SK-N-SH (cell line): Measurements from ENCODE around the gene ZNF564. TPM values are rescaled to one million over a fixed set of nuclear protein-coding genes. Genes with fewer than 3 reads are reported as not detected.

Experiments
- CTCF ChIA-PET: fragments of 300-600, 350-600 bp; formaldehyde crosslinking; extraction: SDS; loops from one replicate; lab custom pipeline; 2021; lab: Yijun Ruan, JAX
- POLR2A ChIA-PET: fragments of 350-600 bp; sonication (Branson Sonifier 250); formaldehyde crosslinking; extraction: SDS; loops from one replicate; lab custom pipeline; 2020; ENCODE audit warnings: antibody characterized with exemption, inconsistent platforms; lab: Yijun Ruan, JAX
- DNase-seq: peaks from one replicate; pipeline ENCODE4 v3.0.0; 2012
- H2AFZ ChIP-seq: fragments of 200-600 bp; sonication (generic); 2 replicates; pipeline ENCODE4 v1.8.1; 2016; ENCODE audit warnings: antibody characterized with exemption, mild to moderate bottlenecking, low read depth
- H3F3A ChIP-seq: fragments of 200-600 bp; sonication (generic); replicated peaks from 2 replicates; pipeline ENCODE3; 2016; ENCODE audit warnings: antibody characterized with exemption, mild to moderate bottlenecking; ENCODE audit not compliant: insufficient read depth
- H3K27ac ChIP-seq, 2 experiments: fragments of 200-500 bp in 1 of 2; fragments of 200-600 bp in 1 of 2; sonication (Bioruptor generic) in 1 of 2; sonication (generic), shearing (Covaris generic) in 1 of 2; 2 replicates each; pipeline versions ENCODE4 v1.5.1 to v1.6.1; 2014 to 2016; ENCODE audit warnings: low read depth in 2 of 2, inconsistent platforms in 1 of 2, low read length in 1 of 2, mild to moderate bottlenecking in 1 of 2, mixed read lengths in 1 of 2
- H3K27me3 ChIP-seq: fragments of 200-600 bp; sonication (generic), shearing (Covaris generic); 2 replicates; pipeline ENCODE4 v1.6.1; 2016; ENCODE audit warnings: mixed run types; ENCODE audit not compliant: insufficient read depth
- H3K36me3 ChIP-seq, 2 experiments: fragments of 200-500 bp in 1 of 2; fragments of 200-600 bp in 1 of 2; sonication (Bioruptor generic) in 1 of 2; sonication (generic) in 1 of 2; replicated peaks in 1 of 2; 2 replicates each; pipeline versions ENCODE3 to v1.5.1; 2014 to 2016; ENCODE audit warnings: low read length in 1 of 2, mild to moderate bottlenecking in 1 of 2; ENCODE audit not compliant: insufficient read depth in 2 of 2, control insufficient read depth in 1 of 2
- H3K4me1 ChIP-seq, 2 experiments: fragments of 200-500 bp in 1 of 2; fragments of 200-600 bp in 1 of 2; sonication (Bioruptor generic) in 1 of 2; sonication (generic), shearing (Covaris generic) in 1 of 2; 2 replicates each; pipeline versions ENCODE4 v1.5.1 to v1.6.1; 2014 to 2016; ENCODE audit warnings: low read depth in 1 of 2, low read length in 1 of 2, mixed run types in 1 of 2; ENCODE audit not compliant: insufficient read depth in 2 of 2, control insufficient read depth in 1 of 2
- H3K4me2 ChIP-seq: fragments of 200-600 bp; sonication (generic), shearing (Covaris generic); 2 replicates; pipeline ENCODE4 v1.6.1; 2017; ENCODE audit warnings: mixed run types
- H3K4me3 ChIP-seq, 2 experiments: fragments of 200-500 bp in 1 of 2; fragments of 200-600 bp in 1 of 2; sonication (Bioruptor generic) in 1 of 2; sonication (generic), shearing (Covaris generic) in 1 of 2; 2 replicates each; pipeline versions ENCODE4 v1.5.1 to v1.8.1; 2014 to 2016; ENCODE audit warnings: low read depth in 2 of 2, inconsistent platforms in 1 of 2, low read length in 1 of 2, mild to moderate bottlenecking in 1 of 2, mixed read lengths in 1 of 2, moderate library complexity in 1 of 2
- H3K79me2 ChIP-seq: fragments of 200-600 bp; sonication (generic); 2 replicates; pipeline ENCODE4 v1.8.1; 2017; ENCODE audit warnings: mild to moderate bottlenecking; ENCODE audit not compliant: insufficient read depth
- H3K9ac ChIP-seq: fragments of 200-600 bp; sonication (generic); 2 replicates; pipeline ENCODE4 v1.6.1; 2017; ENCODE audit warnings: mixed run types
- H3K9me2 ChIP-seq: fragments of 200-600 bp; sonication (generic); 2 replicates; pipeline ENCODE4 v1.6.1; 2017; ENCODE audit warnings: mixed run types
- H3K9me3 ChIP-seq: fragments of 200-600 bp; sonication (generic); 2 replicates; pipeline ENCODE4 v1.6.1; 2017; ENCODE audit warnings: mixed run types, mild to moderate bottlenecking, moderate library complexity
- H4K20me1 ChIP-seq: fragments of 200-600 bp; sonication (generic); 2 replicates; pipeline ENCODE4 v1.6.1; 2017; ENCODE audit warnings: mild to moderate bottlenecking, mixed run types; ENCODE audit not compliant: insufficient read depth
- CTCF ChIP-seq: fragments of 200-600 bp; sonication (generic); IDR thresholded peaks from 2 replicates; pipeline ENCODE4 v1.6.1; 2017; ENCODE audit warnings: antibody characterized with exemption, mild to moderate bottlenecking, moderate library complexity
- ELF1 ChIP-seq: IDR thresholded peaks from 2 replicates; pipeline ENCODE4 v1.4.0; 2012
- EP300 ChIP-seq, 2 experiments: IDR thresholded peaks; 2 replicates each; pipeline versions ENCODE4 v1.4.0 to v1.6.1; 2012; ENCODE audit warnings: borderline replicate concordance in 1 of 2, low read depth in 1 of 2, low read length in 1 of 2
- EZH2phosphoT487 ChIP-seq: fragments of 200-600 bp; sonication (generic); IDR thresholded peaks from 2 replicates; pipeline ENCODE4 v1.6.1; 2017; ENCODE audit warnings: low read depth, mixed run types, mild to moderate bottlenecking, antibody characterized with exemption, moderate library complexity, borderline replicate concordance
- FOSL2 ChIP-seq: IDR thresholded peaks from 2 replicates; pipeline ENCODE4 v1.4.0; 2012; ENCODE audit warnings: low read depth, mild to moderate bottlenecking, moderate library complexity, borderline replicate concordance
- FOXJ3 ChIP-seq: sonication (generic); formaldehyde crosslinking; IDR thresholded peaks from 2 replicates; pipeline ENCODE4 v1.5.1; 2020; ENCODE audit warnings: mild to moderate bottlenecking, missing genetic modification reagents
- FOXM1 ChIP-seq: IDR thresholded peaks from 2 replicates; pipeline ENCODE4 v1.4.0; 2012; ENCODE audit warnings: low read depth, mild to moderate bottlenecking
- GABPA ChIP-seq: IDR thresholded peaks from 2 replicates; pipeline ENCODE4 v1.4.0; 2012; ENCODE audit warnings: low read depth, mild to moderate bottlenecking
- JUND ChIP-seq: IDR thresholded peaks from 2 replicates; pipeline ENCODE4 v1.4.0; 2012
- MAX ChIP-seq: IDR thresholded peaks from 2 replicates; pipeline ENCODE4 v1.4.0; 2012; ENCODE audit warnings: low read depth
- MEF2A ChIP-seq: IDR thresholded peaks from 2 replicates; pipeline ENCODE4 v1.4.0; 2012; ENCODE audit warnings: low read depth, borderline replicate concordance
- MXI1 ChIP-seq: IDR thresholded peaks from 2 replicates; pipeline ENCODE4 v1.6.1; 2012; ENCODE audit warnings: mild to moderate bottlenecking, low read depth, low read length, improper control_type of control experiment
- NFIC ChIP-seq: IDR thresholded peaks from 2 replicates; pipeline ENCODE4 v1.4.0; 2012; ENCODE audit warnings: borderline replicate concordance
- NRF1 ChIP-seq: IDR thresholded peaks from 2 replicates; pipeline ENCODE4 v1.6.1; 2012; ENCODE audit warnings: low read depth, mild to moderate bottlenecking, low read length
- POLR2AphosphoS5 ChIP-seq: IDR thresholded peaks from 2 replicates; pipeline ENCODE4 v1.6.1; 2012; ENCODE audit warnings: low read depth, low read length
- SIN3A ChIP-seq: IDR thresholded peaks from 2 replicates; pipeline ENCODE4 v1.6.1; 2012; ENCODE audit warnings: low read depth, mild to moderate bottlenecking, low read length, moderate library complexity, borderline replicate concordance
- SMC3 ChIP-seq: IDR thresholded peaks from 2 replicates; pipeline ENCODE4 v1.6.1; 2012; ENCODE audit warnings: low read depth, low read length, improper control_type of control experiment
- TCF12 ChIP-seq: IDR thresholded peaks from 2 replicates; pipeline ENCODE4 v1.4.0; 2012
- TEAD4 ChIP-seq: IDR thresholded peaks from 2 replicates; pipeline ENCODE4 v1.4.0; 2012; ENCODE audit warnings: mild to moderate bottlenecking, borderline replicate concordance; ENCODE audit not compliant: insufficient read depth
- USF2 ChIP-seq: fragments of 150-350 bp; IDR thresholded peaks from 2 replicates; pipeline ENCODE4 v1.6.1; 2017; ENCODE audit warnings: antibody characterized with exemption, low read length, low read depth, borderline replicate concordance
- YY1 ChIP-seq: IDR thresholded peaks from 2 replicates; pipeline ENCODE4 v1.4.0; 2012; ENCODE audit warnings: low read depth, mild to moderate bottlenecking
- ZBTB33 ChIP-seq: IDR thresholded peaks from 2 replicates; pipeline ENCODE4 v1.4.0; 2012; ENCODE audit warnings: low read depth, borderline replicate concordance
- WGBS: methylation state at CpG from one replicate; pipeline ENCODE4 v1.1.6; 2017; ENCODE audit warnings: low lambda C conversion rate; 5-methylcytosine and 5-hydroxymethylcytosine counted together
- polyA plus RNA-seq, 3 experiments: library from polyadenylated mRNA; depleted of rRNA; stranded (reverse); fragments of >200 nt; gene quantifications; 2 replicates each; pipeline ENCODE4 v1.2.3, GENCODE V29; 2012

ZNF564 gene
- polyA plus RNA-seq, 1 of the 3 experiments (the other 2 are of a cell fraction): 1.3 TPM

GRCh38 chr19:12580180-12580694 is 29.0 kb upstream of the ZNF564 start:
- Histone ChIP-seq H2AFZ (no peak overlapping the region), H3K9me2 (no peaks in the 10 kb centered on the region), H3K36me3 (peaks cover 19 to 49% of the 10 kb centered on the region in 2 experiments), H3K4me1 (no peaks in the 10 kb centered on the region), H3K27me3 (no peaks in the 10 kb centered on the region), H3K9me3 (peaks cover 13% of the 10 kb centered on the region; the same call in 1 of the 2 replicates), H3F3A (no peaks in the 10 kb centered on the region), H3K4me3 (no peak overlapping the region; a peak in 1 of 4 replicates), H3K4me2 (no peak overlapping the region), H3K79me2 (no peaks in the 10 kb centered on the region), H4K20me1 (no peaks in the 10 kb centered on the region)
- 86% methylated on average over 11 of the region's 11 CpGs for WGBS
- no peak for DNase-seq
- CTCF ChIA-PET: no interaction called here
- POLR2A ChIA-PET: no interaction called here
- TF ChIP-seq CTCF (no peak), EZH2phosphoT487 (no peak), SMC3 (no peak), TCF12 (no peak), YY1 (no peak), MEF2A (no peak), MXI1 (no peak), SIN3A (no peak), FOXJ3 (CRISPR knock-in tag) (no peak), FOSL2 (no peak), NRF1 (no peak), GABPA (no peak), EP300 (IDR thresholded peaks at IDR 0.05; ENCODE audit: borderline replicate concordance in 1 of 2, low read depth in 1 of 2, low read length in 1 of 2) (no peak), TEAD4 (no peak), MAX (no peak), ELF1 (no peak), POLR2AphosphoS5 (no peak), JUND (no peak), FOXM1 (no peak)
- TF ChIP-seq, all 33 proteins: peak for 0
- no peak overlapping the region for H3K9ac ChIP-seq
- H3K27ac ChIP-seq: no peak overlapping the region

- no peak overlapping the region for H3K27ac ChIP-seq
- no peaks in the 10 kb centered on the region for H3K79me2 ChIP-seq
- H3K9me3 ChIP-seq: peaks cover 13% of the 10 kb centered on the region; the same call in 1 of the 2 replicates
- no peaks in the 10 kb centered on the region for H4K20me1 ChIP-seq
- H3K4me1 ChIP-seq: no peaks in the 10 kb centered on the region
- no peak overlapping the region for H3K4me3 ChIP-seq
- H2AFZ ChIP-seq: no peak overlapping the region
- no peaks in the 10 kb centered on the region for H3K9me2 ChIP-seq
- H3K9ac ChIP-seq: no peak overlapping the region
- POLR2A ChIA-PET: interaction anchor here (0.6 kb wide), 1 partner anchor 117 kb away, joined by 4 read pairs; no protein-coding TSS in a partner anchor
- no peak for DNase-seq
- H3K4me2 ChIP-seq: no peak overlapping the region
- WGBS: 92% methylated on average over 10 of the region's 10 CpGs
- CTCF ChIA-PET: no interaction called here
- H3K27me3 ChIP-seq: no peaks in the 10 kb centered on the region
- no peaks in the 10 kb centered on the region for H3F3A ChIP-seq
- H3K36me3 ChIP-seq: peaks cover 19 to 49% of the 10 kb centered on the region in 2 experiments
- TF ChIP-seq GABPA: no peak
- no peak for TF ChIP-seq NFIC
- TF ChIP-seq ZBTB33: no peak
- no peak for TF ChIP-seq MAX
- TF ChIP-seq USF2: no peak
- TF ChIP-seq ELF1: no peak
Measured at GRCh38 chr19:12578641-12579040, 27.4 kb upstream of the ZNF564 start.
